Lower lobe of right lung (tissue), 2 donors: ENCODE measurements around the gene RPEL1. TPM values are rescaled to one million over a fixed set of nuclear protein-coding genes. Genes with fewer than 3 reads are reported as not detected.

Experiments
- ATAC-seq, 2 donors: fragments of 200-7000 bp; cut with Tn5 transposase; one replicate each; pipeline ENCODE4 v1.9.1; 2020 to 2022; ENCODE audit warnings: mild to moderate bottlenecking in 2 of 2, moderate library complexity in 2 of 2
- DNase-seq: peaks from one replicate; pipeline ENCODE4 v3.0.0-alpha.2; 2020
- H3K27ac ChIP-seq: fragments of 200-600 bp; one replicate; pipeline ENCODE4 v1.8.0; 2022
- H3K27me3 ChIP-seq: fragments of 200-600 bp; one replicate; pipeline ENCODE4 v1.8.0; 2022; ENCODE audit warnings: low read depth
- H3K36me3 ChIP-seq: fragments of 200-600 bp; one replicate; pipeline ENCODE4 v1.8.0; 2022; ENCODE audit warnings: mild to moderate bottlenecking
- H3K4me1 ChIP-seq: fragments of 200-600 bp; one replicate; pipeline ENCODE4 v1.8.0; 2022
- H3K4me3 ChIP-seq: fragments of 200-600 bp; one replicate; pipeline ENCODE4 v1.8.0; 2022; ENCODE audit warnings: mild to moderate bottlenecking
- H3K9me3 ChIP-seq: fragments of 200-600 bp; one replicate; pipeline ENCODE4 v1.8.0; 2022
- intact Hi-C: fragments of 100-400 bp; cut with DNase I; formaldehyde crosslinking; loops from one replicate; pipeline ENCODE4 v1.11.0; 2022
- total RNA-seq: library from RNA; stranded (reverse); fragmentation: NEBNext Ultra II Directional; extraction: Animal tissue kit (Norgen Biotek cat#: 25700); gene quantifications from one replicate; pipeline ENCODE4 v1.2.1, GENCODE V29; 2021
- TF ChIP-seq, protein P1 (sequence below): fragments of 200-600 bp; IDR thresholded peaks from one replicate; pipeline ENCODE4 v1.8.0; 2022; ENCODE audit warnings: antibody characterized with exemption, mild to moderate bottlenecking
- donor health status: DM: no; HTN: yes; CAD: no; lungs with severe emphysema.

The RPEL1 gene
- total RNA-seq, 1 donor from 2014 or later: 0.30 TPM

DNA sequence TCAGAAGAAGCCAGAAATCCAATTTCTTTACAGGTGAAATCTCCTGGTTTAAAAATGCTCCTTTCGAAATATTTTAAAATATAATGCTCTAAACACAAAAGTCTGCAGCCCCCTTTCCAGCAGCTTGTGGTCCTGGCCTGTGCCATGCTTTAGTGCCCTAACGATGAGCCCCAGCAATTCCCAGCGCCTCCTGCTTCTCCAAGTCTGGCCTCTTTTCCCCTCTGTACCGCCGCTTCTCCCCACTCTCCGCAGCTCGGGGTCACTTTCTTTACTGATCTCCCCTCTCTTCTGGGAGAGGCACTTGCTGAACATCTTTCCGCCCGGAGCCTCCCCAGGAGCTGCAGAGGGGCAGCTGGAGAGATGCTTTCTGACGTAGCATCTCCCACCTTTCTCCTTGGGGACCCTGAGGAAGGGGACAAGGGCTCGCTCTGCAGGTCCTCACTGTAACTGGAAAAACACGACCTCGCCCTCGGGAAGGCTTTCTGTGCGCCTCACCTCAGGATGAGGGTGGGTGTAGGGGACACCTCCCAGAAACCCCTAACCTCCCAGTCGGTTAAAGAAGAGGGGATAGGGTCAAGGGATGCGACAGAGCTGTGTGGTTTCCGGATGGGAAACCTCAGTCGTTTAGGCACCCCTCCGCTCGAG, 30.7 kb downstream of the RPEL1 start:
- Histone ChIP-seq H3K27ac (no peak overlapping the region), H3K27me3 (peaks cover 52% of the 10 kb centered on the region), H3K4me3 (no peak overlapping the region), H3K36me3 (no peaks in the 10 kb centered on the region), H3K9me3 (no peaks in the 10 kb centered on the region), H3K4me1 (peaks cover 6% of the 10 kb centered on the region)
- TF ChIP-seq, protein P1, sequence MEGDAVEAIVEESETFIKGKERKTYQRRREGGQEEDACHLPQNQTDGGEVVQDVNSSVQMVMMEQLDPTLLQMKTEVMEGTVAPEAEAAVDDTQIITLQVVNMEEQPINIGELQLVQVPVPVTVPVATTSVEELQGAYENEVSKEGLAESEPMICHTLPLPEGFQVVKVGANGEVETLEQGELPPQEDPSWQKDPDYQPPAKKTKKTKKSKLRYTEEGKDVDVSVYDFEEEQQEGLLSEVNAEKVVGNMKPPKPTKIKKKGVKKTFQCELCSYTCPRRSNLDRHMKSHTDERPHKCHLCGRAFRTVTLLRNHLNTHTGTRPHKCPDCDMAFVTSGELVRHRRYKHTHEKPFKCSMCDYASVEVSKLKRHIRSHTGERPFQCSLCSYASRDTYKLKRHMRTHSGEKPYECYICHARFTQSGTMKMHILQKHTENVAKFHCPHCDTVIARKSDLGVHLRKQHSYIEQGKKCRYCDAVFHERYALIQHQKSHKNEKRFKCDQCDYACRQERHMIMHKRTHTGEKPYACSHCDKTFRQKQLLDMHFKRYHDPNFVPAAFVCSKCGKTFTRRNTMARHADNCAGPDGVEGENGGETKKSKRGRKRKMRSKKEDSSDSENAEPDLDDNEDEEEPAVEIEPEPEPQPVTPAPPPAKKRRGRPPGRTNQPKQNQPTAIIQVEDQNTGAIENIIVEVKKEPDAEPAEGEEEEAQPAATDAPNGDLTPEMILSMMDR: no peak
- no peak for ATAC-seq
- intact Hi-C loops: no loop called here
- no peak for DNase-seq

- peaks cover 6% of the 10 kb centered on the region for H3K4me1 ChIP-seq
- no peak for DNase-seq
- H3K27ac ChIP-seq: no peak within 1 kb of the TSS
- H3K36me3 ChIP-seq: no peaks in the 10 kb centered on the region
- no peaks in the 10 kb centered on the region for H3K9me3 ChIP-seq
- TF ChIP-seq, protein P1: no peak
- H3K27me3 ChIP-seq: peaks cover 59% of the 10 kb centered on the region
- H3K4me3 ChIP-seq: peak within 1 kb of the TSS; percentile 31
- intact Hi-C loops: no loop called here
- no peak for ATAC-seq
Observed at GRCh38 chr10:103276896-103277712, 31.4 kb downstream of the RPEL1 start, which contains the start of gene INA. INA (plus strand) TSS chr10:103277138; CDS start chr10:103277212, 74 bp downstream.

DNA sequence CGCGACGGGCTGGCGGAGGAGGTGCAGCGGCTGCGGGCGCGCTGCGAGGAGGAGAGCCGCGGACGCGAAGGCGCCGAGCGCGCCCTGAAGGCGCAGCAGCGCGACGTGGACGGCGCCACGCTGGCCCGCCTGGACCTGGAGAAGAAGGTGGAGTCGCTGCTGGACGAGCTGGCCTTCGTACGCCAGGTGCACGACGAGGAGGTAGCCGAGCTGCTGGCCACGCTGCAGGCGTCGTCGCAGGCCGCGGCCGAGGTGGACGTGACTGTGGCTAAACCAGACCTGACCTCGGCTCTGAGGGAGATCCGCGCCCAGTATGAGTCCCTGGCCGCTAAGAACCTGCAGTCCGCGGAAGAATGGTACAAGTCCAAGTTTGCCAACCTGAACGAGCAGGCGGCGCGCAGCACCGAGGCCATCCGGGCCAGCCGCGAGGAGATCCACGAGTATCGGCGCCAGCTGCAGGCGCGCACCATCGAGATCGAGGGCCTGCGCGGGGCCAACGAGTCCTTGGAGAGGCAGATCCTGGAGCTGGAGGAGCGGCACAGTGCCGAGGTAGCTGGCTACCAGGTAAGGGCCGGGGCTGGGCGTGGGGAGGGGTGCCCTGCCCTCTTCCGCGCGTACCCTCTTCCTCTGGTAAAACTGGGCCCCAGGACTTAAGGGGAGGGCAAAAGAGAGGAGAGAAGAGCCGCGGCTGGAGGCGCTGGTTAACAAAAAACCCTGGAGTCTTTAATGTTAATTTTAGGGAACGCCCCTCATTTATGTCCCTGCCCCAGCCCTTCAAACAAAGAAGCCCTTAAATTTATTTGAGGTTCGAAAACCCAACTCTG, 32.2 kb downstream of the RPEL1 start:
- ATAC-seq: no peak
- Histone ChIP-seq H3K36me3 (no peaks in the 10 kb centered on the region), H3K27me3 (peaks cover 61% of the 10 kb centered on the region), H3K9me3 (no peaks in the 10 kb centered on the region), H3K4me3 (no peak overlapping the region), H3K27ac (no peak overlapping the region), H3K4me1 (peaks cover 6% of the 10 kb centered on the region)
- TF ChIP-seq, protein P1: no peak
- no peak for DNase-seq
- intact Hi-C loops: no loop called here

DNA sequence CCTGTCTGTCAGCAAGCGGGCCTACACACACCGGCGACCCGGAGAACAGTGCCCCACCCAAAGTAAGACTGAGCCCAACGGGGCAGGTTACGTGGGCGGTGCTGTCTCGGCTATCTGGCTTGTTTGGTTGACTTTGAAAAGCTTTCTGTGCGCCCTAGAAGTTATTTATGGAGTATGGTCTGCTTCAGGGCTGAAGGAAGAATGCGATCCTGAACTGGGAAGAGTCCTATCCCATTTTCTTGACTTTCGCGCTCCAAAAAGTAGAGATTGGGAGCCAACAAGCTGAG, 32.8 kb downstream of the RPEL1 start:
- no peak overlapping the region for H3K27ac ChIP-seq
- ATAC-seq (no peak), DNase-seq (no peak)
- no peaks in the 10 kb centered on the region for H3K9me3 ChIP-seq
- no peaks in the 10 kb centered on the region for H3K36me3 ChIP-seq
- peaks cover 61% of the 10 kb centered on the region for H3K27me3 ChIP-seq
- intact Hi-C loops: no loop called here
- H3K4me1 ChIP-seq: peaks cover 6% of the 10 kb centered on the region
- TF ChIP-seq, protein P1: no peak
- no peak overlapping the region for H3K4me3 ChIP-seq

DNA sequence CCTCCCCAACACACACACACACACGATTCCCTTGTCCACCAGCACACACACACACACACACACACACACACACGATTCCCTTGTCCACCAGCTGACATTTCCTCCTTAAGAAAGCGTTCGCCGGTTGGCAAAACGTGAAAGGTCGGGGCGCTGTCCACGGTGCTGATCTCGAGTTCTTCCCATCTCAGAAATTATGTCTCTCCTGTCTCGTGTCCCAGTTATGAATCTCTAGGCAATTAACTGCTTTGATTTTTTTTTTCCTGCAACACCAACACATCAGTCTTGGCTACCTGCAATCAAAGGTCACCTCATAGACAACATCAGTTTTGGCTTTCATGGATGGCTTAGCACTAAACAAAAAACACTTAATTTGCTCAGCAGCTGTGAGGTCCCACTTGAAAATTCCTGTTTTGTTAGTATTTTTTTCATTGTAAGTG, 33.2 kb downstream of the RPEL1 start:
- Histone ChIP-seq H3K36me3 (no peaks in the 10 kb centered on the region), H3K4me1 (peaks cover 6% of the 10 kb centered on the region), H3K9me3 (no peaks in the 10 kb centered on the region), H3K27ac (no peak overlapping the region), H3K27me3 (peaks cover 61% of the 10 kb centered on the region), H3K4me3 (no peak overlapping the region)
- DNase-seq: peak; percentile 56
- TF ChIP-seq, protein P1: no peak
- ATAC-seq: no peak
- intact Hi-C loops: no loop called here
